Body of pancreas (tissue), 4 donors: ENCODE results near the gene KIRREL3.

Source experiments
- POLR2A ChIP-seq, 3 donors: fragments of 450-650 bp; IDR thresholded peaks; one replicate each; pipeline ENCODE4 v1.6.1; 2016; ENCODE audit warnings: antibody characterized with exemption in 3 of 3, mild to moderate bottlenecking in 2 of 3
- TF ChIP-seq, protein P1 (sequence below), 7 experiments: fragments of 450-650 bp in 4 of 7; fragments of 200-600 bp in 3 of 7; sonication (generic) in 3 of 7; IDR thresholded peaks; one replicate each; pipeline ENCODE4 v1.5.1; 2016 to 2019; ENCODE audit warnings: antibody characterized with exemption in 7 of 7

- TF ChIP-seq, protein P1, sequence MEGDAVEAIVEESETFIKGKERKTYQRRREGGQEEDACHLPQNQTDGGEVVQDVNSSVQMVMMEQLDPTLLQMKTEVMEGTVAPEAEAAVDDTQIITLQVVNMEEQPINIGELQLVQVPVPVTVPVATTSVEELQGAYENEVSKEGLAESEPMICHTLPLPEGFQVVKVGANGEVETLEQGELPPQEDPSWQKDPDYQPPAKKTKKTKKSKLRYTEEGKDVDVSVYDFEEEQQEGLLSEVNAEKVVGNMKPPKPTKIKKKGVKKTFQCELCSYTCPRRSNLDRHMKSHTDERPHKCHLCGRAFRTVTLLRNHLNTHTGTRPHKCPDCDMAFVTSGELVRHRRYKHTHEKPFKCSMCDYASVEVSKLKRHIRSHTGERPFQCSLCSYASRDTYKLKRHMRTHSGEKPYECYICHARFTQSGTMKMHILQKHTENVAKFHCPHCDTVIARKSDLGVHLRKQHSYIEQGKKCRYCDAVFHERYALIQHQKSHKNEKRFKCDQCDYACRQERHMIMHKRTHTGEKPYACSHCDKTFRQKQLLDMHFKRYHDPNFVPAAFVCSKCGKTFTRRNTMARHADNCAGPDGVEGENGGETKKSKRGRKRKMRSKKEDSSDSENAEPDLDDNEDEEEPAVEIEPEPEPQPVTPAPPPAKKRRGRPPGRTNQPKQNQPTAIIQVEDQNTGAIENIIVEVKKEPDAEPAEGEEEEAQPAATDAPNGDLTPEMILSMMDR (IDR thresholded peaks at IDR 0.05): no peak
- no peak for TF ChIP-seq POLR2A (IDR thresholded peaks at IDR 0.05)
Measured at GRCh38 chr11:126918556-126918955, 82.0 kb downstream of the KIRREL3 start.
